HG03457 (cell line): ENCODE measurements around the gene KLC1.

Experiments
- ATAC-seq: cut with Tn5 transposase; IDR thresholded peaks from one replicate; pipeline ENCODE4 v1.9.1; 2021; ENCODE audit warnings: moderate number of reproducible peaks; ENCODE audit not compliant: unreplicated experiment

KLC1 gene

DNA sequence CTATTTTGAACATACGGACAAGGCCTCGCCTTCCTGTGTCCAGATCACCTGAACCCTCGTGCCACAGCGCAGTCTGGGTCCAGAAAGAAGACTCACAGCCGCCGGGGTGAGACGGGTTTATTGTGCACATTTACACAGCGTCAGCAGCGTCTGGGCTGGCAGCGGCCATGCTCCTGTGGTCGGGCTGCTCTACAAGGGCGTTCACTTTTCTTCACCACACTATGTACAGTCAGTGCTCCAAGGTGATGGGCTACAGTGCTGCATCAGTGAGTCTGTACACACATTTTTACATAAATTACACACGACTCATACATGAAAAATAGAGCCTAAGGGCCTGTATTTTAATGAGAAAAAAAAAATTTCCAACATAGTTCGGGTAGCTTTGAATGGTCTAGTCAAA is 104.6 kb downstream of the KLC1 start:
- no peak for ATAC-seq

DNA sequence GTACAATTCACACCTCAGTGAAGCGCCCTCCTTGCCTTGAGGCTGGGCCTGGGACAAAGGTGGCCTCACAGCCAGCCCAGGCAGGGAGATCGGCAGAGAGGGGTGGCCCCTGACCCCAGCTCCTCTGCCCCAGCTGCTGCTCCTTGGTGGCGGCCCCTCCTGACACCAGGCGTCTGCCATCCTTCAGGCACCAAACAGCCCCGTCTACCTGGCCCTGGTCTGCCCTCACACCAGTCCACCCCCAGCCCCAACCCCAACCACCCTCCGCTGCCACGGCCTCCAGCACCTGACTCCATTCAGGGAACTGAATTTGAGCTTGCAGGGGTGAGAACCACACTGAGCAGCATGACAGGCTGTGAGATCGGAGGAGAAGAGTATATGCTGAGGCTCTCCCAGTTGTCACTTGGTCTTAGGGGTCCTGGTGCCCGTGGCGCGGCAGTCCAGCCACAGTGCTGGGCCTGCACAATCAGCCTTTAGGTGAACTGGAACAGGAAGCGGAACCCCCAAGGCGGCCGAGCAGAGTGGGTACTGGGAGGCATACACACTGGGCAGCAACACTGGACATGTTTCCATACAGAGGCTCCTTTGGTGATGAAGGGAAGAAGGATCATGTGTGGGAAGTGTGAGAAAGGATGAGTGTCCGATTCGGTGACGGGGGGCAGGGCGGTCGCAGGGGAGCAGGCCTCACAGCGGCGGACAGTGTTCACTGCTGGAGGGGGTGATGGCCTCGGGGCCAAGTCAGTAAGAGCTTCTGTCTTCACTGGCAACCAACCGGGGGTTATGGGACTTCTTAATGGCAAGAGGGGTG is 105.3 kb downstream of the KLC1 start:
- no peak for ATAC-seq

DNA sequence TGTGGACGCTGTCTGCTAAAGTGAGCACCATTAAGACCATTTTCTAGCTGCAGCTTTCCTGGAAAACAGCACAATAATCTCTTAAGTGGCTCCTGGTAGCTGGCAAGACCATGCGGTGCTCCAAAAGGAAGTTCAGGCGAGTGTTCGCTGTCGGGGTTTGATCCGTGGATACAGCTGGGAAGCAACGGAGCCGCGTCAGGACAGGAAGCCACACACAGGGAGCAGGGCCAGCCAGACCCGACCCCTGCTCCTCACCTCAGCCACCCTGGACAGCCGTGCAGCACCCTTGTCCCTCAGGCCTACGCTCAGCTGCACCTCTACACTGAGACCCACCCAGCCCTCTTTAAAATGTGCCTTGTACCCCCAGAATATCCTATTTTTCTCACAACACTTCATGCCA is 106.0 kb downstream of the KLC1 start:
- no peak for ATAC-seq

DNA sequence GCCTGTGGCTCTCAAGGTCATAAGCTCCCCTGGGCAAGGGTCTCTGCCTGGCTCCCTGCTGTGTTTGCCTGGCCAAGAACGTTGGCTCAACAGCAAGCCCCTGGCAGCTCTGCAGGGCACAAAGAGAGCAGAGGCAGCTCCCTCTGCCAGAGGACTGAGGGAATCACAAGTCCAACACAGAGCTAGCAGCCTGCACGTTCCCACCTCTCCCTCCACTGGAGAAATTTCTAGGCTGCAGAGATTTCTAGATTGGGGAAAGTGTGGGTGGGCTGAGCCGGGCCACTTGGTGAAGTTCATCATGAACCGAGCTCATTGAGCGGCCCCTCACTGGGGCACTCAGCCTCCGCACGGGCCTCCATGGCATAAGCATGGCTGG is 106.4 kb downstream of the KLC1 start:
- no peak for ATAC-seq

DNA sequence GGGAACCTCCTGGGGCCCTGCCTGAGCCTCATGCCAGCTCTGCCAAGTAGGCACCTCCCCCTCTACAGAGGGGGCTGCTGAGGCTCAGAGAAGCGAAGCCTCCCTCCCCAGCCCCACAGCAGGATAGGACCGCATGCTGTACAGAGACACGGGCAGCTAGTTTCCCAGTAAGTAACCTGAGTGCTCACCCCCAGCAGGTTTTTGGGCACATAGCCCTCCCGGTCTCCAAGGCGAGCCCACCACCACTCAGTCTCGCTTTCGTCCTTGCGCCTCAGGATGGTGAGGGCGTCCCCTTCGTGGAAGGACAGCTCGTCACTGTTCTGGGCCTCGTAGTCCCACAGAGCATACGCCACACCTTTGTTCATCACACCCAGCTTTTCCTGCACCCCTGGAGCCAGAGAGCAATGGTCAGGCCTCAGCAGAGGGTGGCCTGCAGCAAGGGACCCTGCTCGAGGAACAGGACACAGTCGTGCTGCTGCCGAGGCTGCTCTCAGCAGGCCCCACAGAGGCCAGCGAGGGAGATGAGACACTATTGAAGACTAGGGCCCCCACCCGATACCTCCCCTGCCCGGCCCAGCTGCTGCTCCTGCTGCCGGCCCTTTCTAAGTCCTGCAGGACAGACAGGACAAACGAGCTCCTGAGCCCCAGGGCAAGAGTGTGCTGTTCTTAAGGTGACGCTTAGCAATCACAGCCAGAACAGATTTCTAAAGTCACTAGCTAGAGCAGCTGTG is 107.0 kb downstream of the KLC1 start:
- no peak for ATAC-seq

DNA sequence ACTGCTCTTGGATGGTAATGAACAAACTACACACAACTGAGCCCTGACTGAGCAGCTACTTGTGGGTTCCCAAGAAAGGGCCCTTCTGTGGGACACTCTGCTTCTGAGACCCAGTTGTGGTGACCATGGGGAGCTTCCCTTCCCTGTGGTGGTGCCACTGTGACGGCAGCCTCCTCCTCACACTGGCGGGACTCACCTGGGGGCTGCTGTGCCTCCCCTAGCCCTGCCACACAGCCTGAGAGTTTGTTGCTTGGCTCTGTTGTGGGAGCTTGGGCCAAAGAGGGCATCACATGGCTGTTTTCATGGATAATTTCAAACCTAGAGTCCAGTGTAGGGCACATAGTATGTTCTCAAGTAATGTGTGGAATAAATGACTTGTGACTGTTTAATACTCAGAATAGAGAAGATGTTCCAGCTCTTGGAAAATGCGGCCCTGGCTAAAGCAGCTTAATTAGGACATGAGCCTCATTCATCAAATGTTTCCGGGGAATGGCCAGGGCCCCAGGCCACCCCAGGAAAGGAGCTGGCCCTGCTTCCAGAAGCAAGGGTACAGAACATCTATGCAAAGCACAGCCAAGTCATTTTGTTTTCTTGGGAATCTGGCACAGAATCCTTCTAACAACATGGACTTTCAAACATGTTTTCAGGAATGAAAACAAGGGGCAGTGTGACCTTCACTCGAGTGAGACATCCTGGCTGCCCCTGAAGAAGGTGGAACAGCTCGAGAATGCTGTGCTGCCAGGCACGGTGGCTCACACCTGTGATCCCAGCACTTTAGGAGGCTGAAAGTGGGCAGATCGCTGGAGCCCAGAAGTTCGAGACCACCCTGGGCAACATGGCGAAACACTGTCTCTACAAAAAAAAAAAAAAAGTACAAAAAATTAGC is 107.8 kb downstream of the KLC1 start:
- ATAC-seq, result no peak

DNA sequence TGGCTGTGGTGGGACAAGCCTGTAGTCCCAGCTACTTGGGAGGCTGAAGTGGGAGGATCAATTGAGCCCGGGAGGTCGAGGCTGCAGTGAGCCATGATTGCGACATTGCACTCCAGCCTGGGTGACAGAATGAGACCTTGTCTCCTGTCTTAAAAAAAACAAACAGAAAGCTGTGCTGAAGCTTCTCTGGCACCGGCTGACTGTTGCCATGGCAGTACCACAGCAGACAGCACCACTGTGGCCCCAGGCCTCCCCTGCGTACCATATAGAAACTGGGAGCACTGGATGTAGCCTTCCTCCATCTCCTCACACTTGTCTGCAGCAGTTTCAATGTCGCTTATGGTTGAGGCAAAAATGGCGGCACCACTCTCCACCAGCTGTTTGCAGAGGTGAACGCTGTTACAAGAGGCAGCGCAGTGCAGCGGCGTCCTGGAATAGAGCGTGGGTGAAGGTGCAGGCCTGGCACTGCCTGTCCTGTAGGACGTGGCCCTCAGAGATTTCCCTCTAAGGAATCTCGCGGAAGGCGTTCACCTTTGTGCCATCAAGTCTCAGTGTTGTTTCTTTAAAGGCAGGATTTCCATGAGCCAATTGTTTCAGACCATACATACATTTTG is 108.5 kb downstream of the KLC1 start:
- ATAC-seq, result no peak

DNA sequence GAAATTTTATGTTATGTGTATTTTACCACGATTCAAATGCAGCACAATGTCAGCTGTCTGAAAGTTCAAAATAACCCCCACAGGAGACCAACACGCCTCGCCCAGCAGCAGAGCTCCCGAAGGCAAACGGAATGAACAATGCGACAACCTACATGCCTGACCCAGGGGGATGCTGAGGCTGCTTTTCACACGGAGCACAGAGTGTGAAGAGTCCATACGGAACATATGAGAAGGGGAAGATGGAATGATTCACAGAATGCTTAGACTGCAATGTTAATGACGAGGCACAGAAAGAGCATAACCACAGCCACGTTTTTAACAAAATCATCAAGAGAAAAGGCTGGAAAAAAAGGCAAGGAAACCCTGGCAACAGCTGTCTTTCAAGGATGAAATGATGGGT is 109.2 kb downstream of the KLC1 start:
- no peak for ATAC-seq

DNA sequence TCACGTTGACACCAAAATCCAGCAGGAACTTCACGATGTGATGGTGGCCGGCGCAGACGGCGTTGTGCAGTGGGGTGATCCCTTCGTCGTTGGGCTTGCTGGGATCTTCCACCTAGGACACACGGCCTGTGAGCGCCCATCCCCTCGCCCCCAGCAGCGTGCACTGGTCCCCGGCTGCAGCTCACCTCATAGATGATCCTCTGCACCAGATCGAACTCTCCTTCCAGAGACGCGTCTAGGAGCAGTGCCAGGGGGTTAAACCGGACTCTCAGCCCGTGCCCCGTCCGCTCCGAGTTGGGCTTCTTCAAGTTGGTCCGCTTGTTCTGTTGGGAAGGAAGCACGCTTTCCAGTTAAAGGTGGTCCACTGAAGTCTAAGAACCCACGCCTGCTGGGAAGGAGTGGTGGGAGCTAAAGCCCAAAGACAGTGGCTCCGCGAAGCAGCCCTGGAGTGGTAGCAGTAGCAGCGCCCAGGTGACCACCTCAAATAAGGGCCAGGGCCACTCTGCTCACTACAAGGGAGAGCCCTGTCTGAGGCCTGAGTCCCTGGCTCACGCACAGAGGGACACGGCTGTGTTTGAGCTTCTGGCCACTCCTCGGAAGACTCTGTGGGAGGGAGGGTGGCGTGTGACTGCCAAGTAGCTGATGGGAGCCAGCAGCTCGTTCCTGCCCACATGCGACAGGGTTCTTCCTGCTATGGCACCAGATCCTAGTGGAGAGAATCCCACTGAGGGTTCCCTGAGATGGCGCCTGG is 109.9 kb downstream of the KLC1 start:
- no peak for ATAC-seq

DNA sequence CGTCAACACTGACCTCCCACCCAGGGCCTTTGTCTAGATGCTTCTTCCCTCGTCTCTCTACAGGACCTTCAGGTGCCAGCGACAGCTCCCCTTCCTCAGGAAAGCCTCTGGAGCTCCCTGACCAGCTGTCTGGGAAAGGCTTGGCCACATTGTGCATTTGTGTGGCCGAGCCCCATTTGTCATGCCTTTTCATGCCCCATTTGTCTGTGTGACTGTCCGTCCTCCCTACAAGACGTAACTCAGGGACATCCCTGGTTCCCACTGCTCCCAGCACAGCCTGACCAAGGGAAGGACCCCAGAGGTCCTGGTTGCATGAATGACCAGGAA is 110.4 kb downstream of the KLC1 start:
- ATAC-seq, result no peak

DNA sequence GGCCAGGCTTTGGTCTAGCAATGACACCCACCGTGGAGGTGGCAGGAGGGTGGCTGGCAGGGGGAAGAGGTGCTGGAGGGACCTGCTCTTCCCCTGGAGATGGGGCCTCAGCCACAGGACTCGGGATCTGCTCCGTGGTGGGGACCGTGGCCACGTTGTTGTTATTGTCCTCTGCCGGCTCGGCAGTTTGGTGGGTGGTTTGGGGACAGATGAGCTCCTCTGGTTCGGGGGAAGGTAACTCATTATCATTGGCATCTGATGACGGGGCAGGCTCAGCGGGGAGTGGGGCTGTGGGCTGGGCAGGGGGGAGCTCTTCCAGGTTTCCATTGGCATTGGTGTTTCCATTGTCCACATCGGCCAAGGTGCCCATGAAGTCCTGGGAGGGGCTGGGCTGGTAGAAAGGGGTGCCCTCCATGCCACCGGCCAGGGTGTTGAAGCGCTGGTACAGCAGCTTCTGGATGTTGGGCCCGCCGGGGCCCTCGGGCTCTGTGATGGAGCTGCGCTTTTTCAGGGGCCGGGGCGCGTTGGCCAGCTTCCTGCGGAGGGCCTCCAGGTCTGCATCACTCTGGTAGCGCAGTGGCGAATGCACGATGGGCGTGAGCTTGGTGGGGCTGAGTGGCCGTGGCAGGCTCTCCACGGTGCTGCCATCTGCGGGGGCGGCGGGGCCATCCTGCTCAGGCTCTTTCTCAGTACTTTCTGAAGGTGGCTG is 110.9 kb downstream of the KLC1 start:
- ATAC-seq, result no peak

DNA sequence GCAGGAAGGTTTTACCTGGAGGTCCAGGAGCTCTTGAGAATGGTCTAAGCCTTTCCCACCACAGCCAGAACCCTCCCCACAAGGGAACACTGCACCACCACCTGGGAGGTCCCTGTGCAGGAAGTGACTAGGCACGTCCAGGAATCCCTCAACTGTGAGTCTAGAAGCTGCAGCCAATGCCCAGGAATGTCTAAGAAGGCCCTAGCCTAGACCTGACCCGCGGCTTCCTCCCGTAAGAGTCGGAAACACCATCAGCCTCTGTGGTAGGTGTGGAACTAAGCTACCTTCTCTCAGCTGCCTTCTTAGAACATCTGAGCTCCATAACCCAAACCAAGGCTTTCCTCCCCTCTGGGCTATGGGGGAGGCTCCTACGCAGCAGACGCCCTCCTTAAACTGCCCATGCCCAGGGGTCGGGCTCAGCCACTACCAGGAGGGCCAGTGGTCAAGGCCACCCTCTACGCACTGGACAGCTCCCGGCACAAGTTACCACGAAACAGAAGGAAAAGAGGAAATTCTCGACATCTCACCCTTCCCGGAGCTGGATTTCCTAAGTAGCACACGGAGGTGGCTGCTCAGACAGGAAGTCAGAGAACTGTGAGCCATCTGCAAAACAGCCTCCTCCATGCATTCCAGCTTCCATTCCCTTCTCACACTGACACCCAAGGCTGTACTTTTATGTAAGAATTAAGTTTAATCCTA is 112.1 kb downstream of the KLC1 start:
- no peak for ATAC-seq

DNA sequence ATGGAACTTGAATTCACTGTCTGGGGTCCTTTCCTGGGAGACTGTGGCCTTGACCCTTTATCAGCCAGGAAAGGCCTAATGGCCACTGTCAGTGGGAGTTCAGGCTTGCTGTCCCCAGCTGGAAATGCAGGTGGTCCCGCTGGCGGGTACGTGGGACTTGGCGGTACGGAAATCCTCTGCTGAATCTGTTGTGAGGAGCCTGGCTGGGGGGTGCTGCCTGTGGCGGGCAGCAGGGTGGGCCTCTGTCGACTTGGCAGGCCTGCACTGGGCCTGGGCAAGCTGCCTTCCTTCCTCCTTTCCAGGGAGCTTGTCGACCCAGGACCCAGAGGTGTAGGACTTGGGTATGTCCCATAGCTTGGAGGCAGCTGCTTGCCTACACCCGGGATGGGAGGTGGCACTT is 112.9 kb downstream of the KLC1 start:
- ATAC-seq, result no peak

DNA sequence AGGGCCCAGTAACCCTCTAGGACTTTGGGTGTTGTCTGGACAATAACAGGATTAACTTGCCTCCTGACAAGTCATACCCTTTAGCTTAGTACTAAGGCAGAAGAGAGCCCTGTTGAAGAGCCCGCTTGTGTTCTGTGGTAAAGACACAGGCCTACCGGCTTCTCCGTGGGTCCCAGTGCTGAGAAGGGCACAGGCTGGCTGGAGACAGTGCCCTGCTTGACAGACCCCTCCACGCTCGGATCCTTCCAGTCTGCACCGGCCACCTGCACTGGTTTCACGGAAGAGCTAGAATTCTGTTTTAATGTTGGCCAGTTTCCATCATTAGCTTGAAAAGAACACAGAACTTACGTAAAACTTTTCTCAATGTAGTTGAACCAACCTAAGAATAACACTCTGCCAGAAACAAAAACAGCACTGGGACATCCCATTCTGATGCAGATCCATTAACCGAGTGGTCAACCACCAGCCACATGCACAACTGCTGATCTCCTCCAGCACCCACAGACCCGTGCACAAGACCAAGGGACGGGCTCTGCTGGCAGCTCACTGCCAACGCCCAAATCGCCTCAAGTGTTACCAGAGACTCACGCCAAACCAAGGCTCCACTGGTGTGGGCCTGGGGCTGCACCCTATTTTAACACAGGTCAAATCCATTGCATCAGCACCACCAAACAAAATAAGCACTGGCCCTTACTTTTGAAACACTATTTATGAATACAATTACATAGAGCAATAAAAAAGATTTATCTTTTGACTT is 113.7 kb downstream of the KLC1 start:
- no peak for ATAC-seq

DNA sequence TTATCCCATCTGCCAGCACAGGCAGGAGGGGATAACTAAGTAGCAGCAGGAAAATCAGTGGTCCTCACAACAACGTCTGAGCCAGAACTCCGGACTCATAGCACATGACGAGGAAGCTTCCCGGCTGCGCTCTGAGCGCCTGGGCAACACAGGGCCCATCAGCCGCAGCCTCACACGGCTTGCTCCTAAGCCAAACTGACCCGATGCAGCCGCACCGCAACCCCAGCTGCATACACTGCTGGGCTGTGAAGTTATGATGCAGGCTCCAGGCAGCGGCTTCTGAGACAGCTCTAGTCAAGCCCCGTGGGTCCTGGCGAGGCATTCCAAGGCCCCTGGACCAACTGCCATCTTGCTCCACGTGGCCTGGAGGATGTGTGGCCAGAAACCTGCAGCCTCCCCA is 114.7 kb downstream of the KLC1 start:
- no peak for ATAC-seq

DNA sequence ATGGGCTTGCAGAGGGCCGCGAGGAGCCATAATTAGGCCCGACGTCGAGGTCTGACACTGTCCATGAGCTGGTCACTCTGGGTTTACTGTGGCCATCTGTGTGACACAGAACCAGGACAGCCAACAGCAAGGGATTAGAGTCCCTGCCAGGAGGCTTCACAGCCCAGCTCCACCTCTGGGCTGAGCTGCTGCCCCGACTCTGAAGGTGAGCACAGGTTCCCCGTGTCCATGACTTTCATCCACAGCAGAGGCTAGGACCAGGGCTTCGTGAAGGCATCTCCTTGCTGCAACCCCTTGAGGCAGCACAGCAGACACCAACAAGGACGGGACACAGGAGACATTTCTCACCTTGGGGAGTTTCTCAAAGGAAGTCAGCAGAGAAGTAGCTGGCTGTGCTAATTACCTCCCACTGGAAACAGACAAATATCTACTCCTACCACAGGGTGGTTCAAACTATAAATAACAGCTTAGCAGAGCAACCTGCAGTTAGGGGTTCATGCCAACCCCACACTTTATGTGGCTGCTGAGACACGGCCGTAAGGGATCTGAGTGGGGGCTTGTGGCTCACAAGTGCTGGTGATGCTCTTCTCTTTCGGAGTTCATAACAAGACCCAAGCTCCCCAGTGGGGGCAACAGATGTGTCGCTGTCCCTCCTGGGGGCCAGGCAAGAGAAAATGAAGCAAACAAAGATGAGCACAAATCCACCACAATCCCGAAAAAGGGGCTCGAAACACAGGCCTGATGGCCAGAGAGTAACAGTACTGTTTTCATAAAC is 115.8 kb downstream of the KLC1 start:
- ATAC-seq, result no peak

DNA sequence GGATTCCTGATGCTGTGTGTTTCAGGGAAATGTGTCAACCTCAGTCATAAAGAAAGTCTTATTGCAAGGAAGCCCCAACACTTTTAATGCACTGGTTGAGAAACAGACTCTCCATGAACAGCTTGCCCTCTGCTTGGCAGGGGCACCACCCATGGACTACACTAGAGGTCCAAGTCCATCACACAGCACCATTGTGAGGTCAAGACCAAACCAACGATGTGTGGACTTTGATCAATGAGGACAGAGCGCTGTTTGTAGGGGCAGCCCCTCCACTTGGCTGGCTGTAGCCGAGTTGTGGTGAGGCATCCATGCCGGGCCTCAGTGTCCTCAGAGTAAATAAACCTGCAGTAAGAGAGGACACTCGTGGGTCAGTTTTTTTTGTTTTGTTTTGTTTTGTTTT is 116.4 kb downstream of the KLC1 start:
- ATAC-seq, result no peak

DNA sequence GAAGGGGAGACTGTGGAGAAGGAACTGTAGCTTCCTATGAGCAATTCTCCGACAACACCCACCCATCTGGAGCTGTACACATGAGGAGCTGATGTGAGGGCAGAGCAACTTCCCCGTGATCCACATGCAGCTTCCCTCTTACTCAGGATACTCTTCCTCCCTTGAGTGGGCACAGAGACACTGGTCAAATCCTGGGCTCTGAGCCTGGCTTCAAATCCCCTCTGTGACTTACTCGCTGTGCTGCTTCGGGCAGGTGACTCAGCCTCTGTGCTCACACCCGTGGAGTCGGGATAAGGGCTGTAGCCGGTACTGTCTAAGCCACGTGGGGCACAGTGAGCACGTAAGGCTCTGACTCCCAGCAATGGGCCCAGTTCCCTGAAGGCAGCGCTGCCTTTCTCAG is 117.7 kb downstream of the KLC1 start:
- ATAC-seq, result no peak
